HFFc6 (cell line): ENCODE measurements around the gene SLC6A20. TPM values are rescaled to one million over a fixed set of nuclear protein-coding genes. Genes with fewer than 3 reads are reported as not detected.

Experiments
- DNase-seq: peaks from one replicate; pipeline ENCODE4 v3.0.0-alpha.2; 2018
- H3K27ac Mint-ChIP-seq: 2 replicates; pipeline ENCODE4 v1.8.0; 2020; ENCODE audit warnings: mild to moderate bottlenecking, mixed read lengths
- H3K27me3 Mint-ChIP-seq: 2 replicates; pipeline ENCODE4 v1.8.0; 2021; ENCODE audit warnings: mild to moderate bottlenecking, moderate library complexity, mixed read lengths; ENCODE audit not compliant: insufficient read depth
- H3K36me3 Mint-ChIP-seq: 2 replicates; pipeline ENCODE4 v1.8.0; 2021; ENCODE audit warnings: low read depth, mixed read lengths
- H3K4me1 Mint-ChIP-seq: 2 replicates; pipeline ENCODE4 v1.8.0; 2020; ENCODE audit warnings: low read depth, mixed read lengths
- H3K4me3 Mint-ChIP-seq: 2 replicates; pipeline ENCODE4 v1.8.0; 2020; ENCODE audit warnings: mild to moderate bottlenecking, moderate library complexity, mixed read lengths
- H3K9me3 Mint-ChIP-seq: 2 replicates; pipeline ENCODE4 v1.8.0; 2020; ENCODE audit warnings: mild to moderate bottlenecking, mixed read lengths
- total RNA-seq, 6 experiments: library from RNA; stranded (reverse); fragmentation: NEBNext Ultra II Directional; extraction: Animal tissue kit (Norgen Biotek cat#: 25700); gene quantifications; 2 replicates in 1 of 6; 3 replicates in 5 of 6; pipeline ENCODE4 v1.2.3, GENCODE V29; 2021
- TF ChIP-seq, protein P1 (sequence below): fragments of 200-600 bp; sonication (generic); IDR thresholded peaks from 2 replicates; pipeline ENCODE4 v1.5.0; 2021; ENCODE audit warnings: antibody characterized with exemption, mild to moderate bottlenecking

Gene SLC6A20
- total RNA-seq, 6 experiments from 2014 or later, result not detected

GRCh38 chr3:45711931-45712330 is 84.4 kb downstream of the SLC6A20 start:
- no peak overlapping the region; the same call in 1 of the 2 replicates for H3K4me3 Mint-ChIP-seq
- no peaks in the 10 kb centered on the region; the same call in none of the 2 replicates for H3K27me3 Mint-ChIP-seq
- peak overlapping the region; percentile 73 for H3K27ac Mint-ChIP-seq
- no peaks in the 10 kb centered on the region for H3K9me3 Mint-ChIP-seq
- peaks cover 54% of the 10 kb centered on the region for H3K36me3 Mint-ChIP-seq
- TF ChIP-seq, protein P1, sequence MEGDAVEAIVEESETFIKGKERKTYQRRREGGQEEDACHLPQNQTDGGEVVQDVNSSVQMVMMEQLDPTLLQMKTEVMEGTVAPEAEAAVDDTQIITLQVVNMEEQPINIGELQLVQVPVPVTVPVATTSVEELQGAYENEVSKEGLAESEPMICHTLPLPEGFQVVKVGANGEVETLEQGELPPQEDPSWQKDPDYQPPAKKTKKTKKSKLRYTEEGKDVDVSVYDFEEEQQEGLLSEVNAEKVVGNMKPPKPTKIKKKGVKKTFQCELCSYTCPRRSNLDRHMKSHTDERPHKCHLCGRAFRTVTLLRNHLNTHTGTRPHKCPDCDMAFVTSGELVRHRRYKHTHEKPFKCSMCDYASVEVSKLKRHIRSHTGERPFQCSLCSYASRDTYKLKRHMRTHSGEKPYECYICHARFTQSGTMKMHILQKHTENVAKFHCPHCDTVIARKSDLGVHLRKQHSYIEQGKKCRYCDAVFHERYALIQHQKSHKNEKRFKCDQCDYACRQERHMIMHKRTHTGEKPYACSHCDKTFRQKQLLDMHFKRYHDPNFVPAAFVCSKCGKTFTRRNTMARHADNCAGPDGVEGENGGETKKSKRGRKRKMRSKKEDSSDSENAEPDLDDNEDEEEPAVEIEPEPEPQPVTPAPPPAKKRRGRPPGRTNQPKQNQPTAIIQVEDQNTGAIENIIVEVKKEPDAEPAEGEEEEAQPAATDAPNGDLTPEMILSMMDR, result no peak
- peak; percentile 17 for DNase-seq
- peaks cover 53% of the 10 kb centered on the region for H3K4me1 Mint-ChIP-seq

DNA sequence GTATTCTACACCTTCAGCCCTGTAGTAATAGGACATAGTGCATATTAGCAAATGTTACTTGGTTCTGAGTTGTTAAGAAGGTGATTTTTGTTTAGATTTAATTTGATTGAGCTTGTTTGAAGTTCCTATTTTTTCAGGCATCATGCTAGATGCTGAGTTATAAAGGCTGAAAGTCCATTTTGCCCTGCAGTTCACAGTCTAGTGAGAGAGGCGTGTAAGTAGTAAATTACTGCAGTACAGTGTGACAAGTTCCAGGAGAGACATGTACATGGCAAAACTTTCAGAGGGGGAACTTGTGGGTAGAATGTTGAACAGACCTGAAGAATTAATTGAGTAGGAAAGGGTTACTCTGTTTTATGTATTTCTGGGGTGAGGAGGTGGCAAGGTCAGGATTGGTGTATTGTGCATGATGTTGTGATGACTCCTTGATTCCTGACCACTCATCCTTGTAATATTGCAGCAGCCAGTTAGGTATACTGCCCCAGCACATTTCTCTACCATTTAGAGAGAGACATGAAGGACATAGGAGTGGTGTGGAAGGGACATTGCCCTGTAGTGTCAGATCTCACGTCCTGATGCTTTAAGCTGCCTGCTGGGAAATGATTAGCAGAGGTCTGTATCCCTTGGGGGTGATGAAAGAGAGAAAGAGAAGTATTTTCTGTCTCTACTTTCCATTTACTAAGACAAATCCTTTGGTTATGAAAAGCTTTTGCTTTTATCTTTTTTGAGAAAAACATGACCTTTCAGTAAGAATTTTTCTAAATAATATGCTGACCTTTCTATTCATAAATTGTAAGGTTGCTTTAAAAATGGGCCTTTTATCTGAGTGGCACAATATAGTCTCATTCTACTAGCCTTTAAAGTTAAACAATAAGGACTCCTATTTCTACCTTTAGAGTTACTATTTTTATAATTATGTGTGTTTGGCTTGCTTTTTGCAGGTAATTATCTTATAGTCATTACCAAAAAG is 90.2 kb downstream of the SLC6A20 start:
- Mint-ChIP-seq H3K4me1 (peaks cover 44% of the 10 kb centered on the region), H3K4me3 (no peak overlapping the region), H3K9me3 (no peaks in the 10 kb centered on the region), H3K36me3 (peaks cover 25% of the 10 kb centered on the region), H3K27me3 (no peaks in the 10 kb centered on the region), H3K27ac (peak overlapping the region; percentile 7; the same call in 1 of the 2 replicates)
- TF ChIP-seq, protein P1, result no peak
- no peak for DNase-seq

Other genes with a start within 250 kb of the SLC6A20 start
- gene LIMD1, start 201.8 kb downstream of the SLC6A20 start, total RNA-seq, result 10 to 100 TPM; 25.0 to 34.8 (median 27.2) TPM
- gene SACM1L, start 107.1 kb downstream of the SLC6A20 start, total RNA-seq, result 10 to 100 TPM; 43.9 to 51.3 (median 47.8) TPM
- gene LZTFL1, start 45.6 kb upstream of the SLC6A20 start, total RNA-seq, result 10 to 100 TPM; 13.0 to 20.0 (median 15.8) TPM
- gene CCR9, start 90.0 kb upstream of the SLC6A20 start, total RNA-seq, result not detected
- not detected for gene CXCR6, start 146.9 kb upstream of the SLC6A20 start, total RNA-seq
- 10 to 100 TPM; 20.8 to 30.7 (median 27.2) TPM for gene FYCO1, start 199.3 kb upstream of the SLC6A20 start, total RNA-seq
- not detected for gene XCR1, start 230.9 kb upstream of the SLC6A20 start, total RNA-seq